ENCODE data around the gene IGF1R. TPM values are rescaled to one million over a fixed set of nuclear protein-coding genes. Genes with fewer than 3 reads are reported as not detected.

IGF1R gene
- total and polyA plus RNA-seq, 2 donors (not counting 3 experiments of a cell fraction or from before 2014, with no cell fraction given) = 16.1 to 59.1 TPM

- Histone ChIP-seq H4K20me1 (replicated peaks; ENCODE audit: control insufficient read depth, extremely low read depth, insufficient read depth, low read length) (no peaks in the 10 kb centered on the region), H3K4me3 (replicated peaks in 1 of 3; ENCODE audit: insufficient read depth in 1 of 3, low read depth in 1 of 3, low read length in 3 of 3) (no peak overlapping the region), H3K4me2 (ENCODE audit: insufficient read depth, low read length) (peak overlapping the region; percentile 40), H3K9me1 (replicated peaks; ENCODE audit: control insufficient read depth, extremely low read depth, insufficient read depth, low read length) (no peaks in the 10 kb centered on the region), H2AFZ (ENCODE audit: low read depth, low read length) (no peak overlapping the region), H3K27me3 (ENCODE audit: control insufficient read depth in 2 of 2, insufficient read depth in 2 of 2, low read length in 2 of 2) (no peaks in the 10 kb centered on the region), H3K27ac (ENCODE audit: insufficient read depth, low read depth, low read length) (peak overlapping the region; percentile 99), H3K4me1 (ENCODE audit: control insufficient read depth, extremely low read depth, insufficient read depth, low read length) (peaks cover 32% of the 10 kb centered on the region), H3K36me3 (ENCODE audit: control insufficient read depth in 2 of 2, extremely low read depth in 1 of 2, insufficient read depth in 2 of 2, low read length in 2 of 2) (peaks cover 0 to 7% of the 10 kb centered on the region in 2 experiments), H3K79me2 (ENCODE audit: control insufficient read depth, insufficient read depth, low read length) (no peaks in the 10 kb centered on the region), H3K9ac (replicated peaks; ENCODE audit: extremely low read depth, insufficient read depth, low read length) (peak overlapping the region; percentile 37), H3K9me3 (replicated peaks; ENCODE audit: control insufficient read depth, insufficient read depth, low read length) (no peaks in the 10 kb centered on the region)
- POLR2A ChIA-PET = no interaction called here
- BruUV-seq (replicated peaks) = no TSS peak
- no peak for TF ChIP-seq GATA2 (IDR thresholded peaks at IDR 0.05; ENCODE audit: insufficient read depth, insufficient read length, low read depth, low read length)
- no peak for TF ChIP-seq EZH2 (IDR thresholded peaks at IDR 0.05; ENCODE audit: borderline replicate concordance, low read depth, low read length, severe bottlenecking)
- CTCF ChIA-PET = interaction anchor here (0.9 to 3.8 kb wide), 5 partner anchors 9 to 45 kb away, joined by 3 to 20 read pairs (median 11); no protein-coding TSS in a partner anchor
- FAIRE-seq = peak; percentile 47
- peak; percentile 39 for DNase-seq (ENCODE audit: low read depth, low spot score)
- intact Hi-C loops (cut with micrococcal nuclease) = loop anchor here (2.0 to 5.0 kb wide), 2 partner anchors 94 to 247 kb away; partner anchors contain the start of gene IGF1R
- dilution Hi-C loops (cut with MboI; ENCODE audit: extremely low pct_ligation_motif_present, low sequenced_read_pairs) = loop anchor here (25.0 kb wide), 1 partner anchor 234 kb away; no protein-coding TSS in a partner anchor
Observed at GRCh38 chr15:98896002-98896721, 247.8 kb downstream of the IGF1R start.

GRCh38 chr15:98896802-98897732 is 248.7 kb downstream of the IGF1R start:
- no peaks in the 10 kb centered on the region for H3K79me2 ChIP-seq (ENCODE audit: control insufficient read depth, insufficient read depth, low read length)
- ChIA-PET POLR2A (no interaction called here), CTCF (interaction anchor here (0.9 to 2.8 kb wide), 4 partner anchors 9 to 28 kb away, joined by 3 to 11 read pairs (median 4); no protein-coding TSS in a partner anchor)
- BruUV-seq (replicated peaks) = TSS peak; percentile 90
- H3K4me2 ChIP-seq (ENCODE audit: insufficient read depth, low read length) = peak overlapping the region; percentile 66
- peak; percentile 93 for FAIRE-seq
- peaks cover 32% of the 10 kb centered on the region for H3K4me1 ChIP-seq (ENCODE audit: control insufficient read depth, extremely low read depth, insufficient read depth, low read length)
- dilution Hi-C loops (cut with MboI; ENCODE audit: extremely low pct_ligation_motif_present, low sequenced_read_pairs) (loop anchor here (25.0 kb wide), 1 partner anchor 235 kb away; no protein-coding TSS in a partner anchor), intact Hi-C loops (cut with micrococcal nuclease) (loop anchor here (1.0 to 5.0 kb wide), 5 partner anchors 9 to 248 kb away; partner anchors contain the start of gene IGF1R)
- H4K20me1 ChIP-seq (replicated peaks; ENCODE audit: control insufficient read depth, extremely low read depth, insufficient read depth, low read length) = no peaks in the 10 kb centered on the region
- peak overlapping the region; percentile 99 for H3K27ac ChIP-seq (ENCODE audit: insufficient read depth, low read depth, low read length)
- H3K9me1 ChIP-seq (replicated peaks; ENCODE audit: control insufficient read depth, extremely low read depth, insufficient read depth, low read length) = no peaks in the 10 kb centered on the region
- peak; percentile 95 for DNase-seq (ENCODE audit: low read depth, low spot score)
- H3K9ac ChIP-seq (replicated peaks; ENCODE audit: extremely low read depth, insufficient read depth, low read length) = peak overlapping the region; percentile 68
- TF ChIP-seq MAX (IDR thresholded peaks at IDR 0.05; ENCODE audit: insufficient read depth, insufficient read length) (no peak), GATA2 (IDR thresholded peaks at IDR 0.05; ENCODE audit: insufficient read depth, insufficient read length, low read depth, low read length) (peak; percentile 85), FOS (IDR thresholded peaks at IDR 0.05; ENCODE audit: borderline replicate concordance, insufficient read depth, low read length) (peak; percentile 86), EZH2 (IDR thresholded peaks at IDR 0.05; ENCODE audit: borderline replicate concordance, low read depth, low read length, severe bottlenecking) (no peak), POLR2AphosphoS5 (IDR thresholded peaks at IDR 0.05; ENCODE audit: insufficient read depth, low read depth, low read length) (peak; percentile 74), POLR2A (IDR thresholded peaks at IDR 0.05; ENCODE audit: low read depth, low read length) (no peak), JUN (IDR thresholded peaks at IDR 0.05; ENCODE audit: borderline replicate concordance, insufficient read depth, insufficient read length, low read depth) (peak; percentile 95)
- peaks cover 0 to 7% of the 10 kb centered on the region in 2 experiments for H3K36me3 ChIP-seq (ENCODE audit: control insufficient read depth in 2 of 2, extremely low read depth in 1 of 2, insufficient read depth in 2 of 2, low read length in 2 of 2)
- no peaks in the 10 kb centered on the region for H3K9me3 ChIP-seq (replicated peaks; ENCODE audit: control insufficient read depth, insufficient read depth, low read length)
- peak overlapping the region in 1 of 3 experiments; percentile 1 for H3K4me3 ChIP-seq (replicated peaks in 1 of 3; ENCODE audit: insufficient read depth in 1 of 3, low read depth in 1 of 3, low read length in 3 of 3)
- H3K27me3 ChIP-seq (ENCODE audit: control insufficient read depth in 2 of 2, insufficient read depth in 2 of 2, low read length in 2 of 2) = no peaks in the 10 kb centered on the region
- no peak overlapping the region for H2AFZ ChIP-seq (ENCODE audit: low read depth, low read length)
